Kidney capillary endothelial cell (primary cell): Measurements from ENCODE around the gene LY6G6C.

Experiments used
- DNase-seq: peaks from one replicate; pipeline ENCODE4 v3.0.0-alpha.2; 2018; ENCODE audit warnings: low spot score

LY6G6C gene

GRCh38 chr6:31680226-31681134 lies 41.1 kb downstream of the LY6G6C start, which contains the start of gene LY6G5C:
TSS of gene LY6G5C (minus strand) at chr6:31681067. CDS start at chr6:31680373, 694 bp downstream.
- peak; percentile 63 for DNase-seq

GRCh38 chr6:31677955-31678354 lies 43.6 kb downstream of the LY6G6C start:
- no peak for DNase-seq

GRCh38 chr6:31676904-31677303 lies 44.6 kb downstream of the LY6G6C start:
- no peak for DNase-seq

- DNase-seq = no peak
Observed at GRCh38 chr6:31676322-31676903, 45.1 kb downstream of the LY6G6C start.

GRCh38 chr6:31669676-31670075 lies 51.9 kb downstream of the LY6G6C start, which contains the start of gene LY6G5B:
TSS of gene LY6G5B (plus strand) at chr6:31669976. CDS start at chr6:31670951, 975 bp downstream.
- DNase-seq = no peak
